GM12874 (cell line): ENCODE results near the gene BGN.

ENCODE experiments used
- CTCF ChIP-seq: IDR thresholded peaks from 2 replicates; pipeline ENCODE4 v1.5.1; 2011; ENCODE audit warnings: low read depth, mild to moderate bottlenecking, control low read depth, low read length, moderate library complexity; ENCODE audit not compliant: insufficient read depth

BGN gene

GRCh38 chrX:153523269-153523668 lies 28.5 kb downstream of the BGN start:
- no peak for TF ChIP-seq CTCF

GRCh38 chrX:153524234-153524633 lies 29.5 kb downstream of the BGN start:
- TF ChIP-seq CTCF: no peak

GRCh38 chrX:153525451-153525850 lies 30.7 kb downstream of the BGN start:
- TF ChIP-seq CTCF: no peak

GRCh38 chrX:153526042-153526441 lies 31.3 kb downstream of the BGN start:
- no peak for TF ChIP-seq CTCF

GRCh38 chrX:153526801-153527200 lies 32.0 kb downstream of the BGN start:
- TF ChIP-seq CTCF: no peak

GRCh38 chrX:153527208-153527607 lies 32.4 kb downstream of the BGN start:
- TF ChIP-seq CTCF: no peak

GRCh38 chrX:153530411-153531129 lies 35.8 kb downstream of the BGN start:
- TF ChIP-seq CTCF: no peak
